Mesothelial cell of epicardium (in vitro differentiated cells): Measurements from ENCODE around the gene GINS2. TPM values are rescaled to one million over a fixed set of nuclear protein-coding genes. Genes with fewer than 3 reads are reported as not detected.
A peak's percentile ranks its signal among the peaks of the same experiment; 100 is the strongest.

Experiments used
- DNase-seq, 2 experiments: peaks; one replicate each; pipeline ENCODE4 v3.0.0; 2021; ENCODE audit warnings: low spot score in 2 of 2; ENCODE audit not compliant: unreplicated experiment in 2 of 2
- H3K27ac Mint-ChIP-seq: 2 replicates; pipeline ENCODE4 v1.8.0; 2021; ENCODE audit warnings: mixed read lengths
- H3K27me3 Mint-ChIP-seq: 2 replicates; pipeline ENCODE4 v1.8.0; 2021; ENCODE audit warnings: low read depth, mixed read lengths
- H3K36me3 Mint-ChIP-seq: 2 replicates; pipeline ENCODE4 v1.8.0; 2021; ENCODE audit warnings: mixed read lengths
- H3K4me1 Mint-ChIP-seq: 2 replicates; pipeline ENCODE4 v1.8.0; 2021; ENCODE audit warnings: mixed read lengths
- H3K4me3 Mint-ChIP-seq: 2 replicates; pipeline ENCODE4 v1.8.0; 2021; ENCODE audit warnings: mild to moderate bottlenecking, moderate library complexity, mixed read lengths
- H3K9me3 Mint-ChIP-seq: 2 replicates; pipeline ENCODE4 v1.8.0; 2021; ENCODE audit warnings: mixed read lengths
- CTCF ChIP-seq: fragments of 200-600 bp; sonication (generic); IDR thresholded peaks from one replicate; pipeline ENCODE4 v1.5.0; 2021; ENCODE audit warnings: antibody characterized with exemption; ENCODE audit not compliant: unreplicated experiment
- total RNA-seq: library from RNA; stranded (reverse); gene quantifications from 3 replicates; pipeline ENCODE4 v1.2.1, GENCODE V29; 2021

Gene GINS2
- total RNA-seq, 1 donor from 2014 or later, result 14.8 TPM

- no peak for TF ChIP-seq CTCF
- no peak for DNase-seq
- H3K4me1 Mint-ChIP-seq, result peaks cover 1% of the 10 kb centered on the region
- no peak overlapping the region for H3K4me3 Mint-ChIP-seq
- no peaks in the 10 kb centered on the region for H3K27me3 Mint-ChIP-seq
- H3K36me3 Mint-ChIP-seq, result peaks cover 47% of the 10 kb centered on the region
- no peaks in the 10 kb centered on the region for H3K9me3 Mint-ChIP-seq
- peak overlapping the region; percentile 9 for H3K27ac Mint-ChIP-seq
These were observed 26.8 kb downstream of the GINS2 start for GRCh38 chr16:85661740-85662481.

GRCh38 chr16:85660843-85661739, 27.7 kb downstream of the GINS2 start:
- DNase-seq, result no peak
- Mint-ChIP-seq H3K27me3 (no peaks in the 10 kb centered on the region), H3K4me3 (no peak overlapping the region), H3K36me3 (peaks cover 46% of the 10 kb centered on the region), H3K4me1 (peaks cover 1% of the 10 kb centered on the region), H3K9me3 (no peaks in the 10 kb centered on the region), H3K27ac (no peak overlapping the region)
- TF ChIP-seq CTCF, result no peak

- H3K36me3 Mint-ChIP-seq, result peaks cover 41% of the 10 kb centered on the region
- H3K27me3 Mint-ChIP-seq, result no peaks in the 10 kb centered on the region
- DNase-seq, result peak in 1 of 2 experiments; percentile 75
These were observed 28.8 kb downstream of the GINS2 start for GRCh38 chr16:85659805-85660511.

GRCh38 chr16:85659336-85659735, 29.4 kb downstream of the GINS2 start:
- Mint-ChIP-seq H3K27me3 (no peaks in the 10 kb centered on the region), H3K36me3 (peaks cover 36% of the 10 kb centered on the region), H3K27ac (peak overlapping the region; percentile 59), H3K4me1 (peaks cover 1% of the 10 kb centered on the region), H3K4me3 (no peak overlapping the region), H3K9me3 (no peaks in the 10 kb centered on the region)
- no peak for DNase-seq
- no peak for TF ChIP-seq CTCF

More at GRCh38 chr16:85659805-85660511, 28.8 kb downstream of the GINS2 start:
- Mint-ChIP-seq H3K9me3 (no peaks in the 10 kb centered on the region), H3K4me3 (no peak overlapping the region), H3K4me1 (peaks cover 1% of the 10 kb centered on the region), H3K27ac (peak overlapping the region; percentile 59)
- peak; percentile 73 for TF ChIP-seq CTCF

- no peak for TF ChIP-seq CTCF
- Mint-ChIP-seq H3K4me1 (peaks cover 1% of the 10 kb centered on the region), H3K4me3 (no peak overlapping the region), H3K36me3 (peaks cover 31% of the 10 kb centered on the region), H3K9me3 (no peaks in the 10 kb centered on the region), H3K27me3 (no peaks in the 10 kb centered on the region), H3K27ac (peak overlapping the region; percentile 16)
- DNase-seq, result no peak
These were observed 30.0 kb downstream of the GINS2 start for GRCh38 chr16:85658504-85659326.
